ENCODE data around the gene NFKB1. TPM values are rescaled to one million over a fixed set of nuclear protein-coding genes. Genes with fewer than 3 reads are reported as not detected.

Gene NFKB1
- total and polyA plus RNA-seq, 2 donors (not counting 1 experiment from before 2014, with no cell fraction given), result 20.9 to 32.5 TPM

- Histone ChIP-seq H3K4me3 (replicated peaks in 1 of 4; ENCODE audit: control extremely low read depth in 1 of 4, insufficient read depth in 1 of 4, low read depth in 3 of 4, low read length in 4 of 4) (no peak overlapping the region), H3K27ac (ENCODE audit: insufficient read depth, low read length) (no peak overlapping the region), H3K4me2 (ENCODE audit: extremely low read depth, insufficient read depth, low read length) (no peak overlapping the region), H3K9me3 (ENCODE audit: control insufficient read depth, insufficient read depth, low read depth, low read length) (no peaks in the 10 kb centered on the region), H2AFZ (ENCODE audit: low read length) (no peak overlapping the region), H3K79me2 (ENCODE audit: control insufficient read depth, insufficient read depth, low read length) (no peaks in the 10 kb centered on the region), H3K4me1 (ENCODE audit: control insufficient read depth, extremely low read depth, insufficient read depth, low read length) (no peaks in the 10 kb centered on the region), H3K36me3 (ENCODE audit: control insufficient read depth, insufficient read depth, low read length) (peaks cover 2% of the 10 kb centered on the region), H3K27me3 (ENCODE audit: control insufficient read depth, insufficient read depth, low read length) (no peaks in the 10 kb centered on the region), H3K9ac (ENCODE audit: insufficient read depth, low read length) (no peak overlapping the region), H4K20me1 (ENCODE audit: control insufficient read depth, extremely low read depth, insufficient read depth, low read length) (no peaks in the 10 kb centered on the region)
- DNase-seq (ENCODE audit: low read depth in 2 of 2), result no peak
- TF ChIP-seq, protein P1, sequence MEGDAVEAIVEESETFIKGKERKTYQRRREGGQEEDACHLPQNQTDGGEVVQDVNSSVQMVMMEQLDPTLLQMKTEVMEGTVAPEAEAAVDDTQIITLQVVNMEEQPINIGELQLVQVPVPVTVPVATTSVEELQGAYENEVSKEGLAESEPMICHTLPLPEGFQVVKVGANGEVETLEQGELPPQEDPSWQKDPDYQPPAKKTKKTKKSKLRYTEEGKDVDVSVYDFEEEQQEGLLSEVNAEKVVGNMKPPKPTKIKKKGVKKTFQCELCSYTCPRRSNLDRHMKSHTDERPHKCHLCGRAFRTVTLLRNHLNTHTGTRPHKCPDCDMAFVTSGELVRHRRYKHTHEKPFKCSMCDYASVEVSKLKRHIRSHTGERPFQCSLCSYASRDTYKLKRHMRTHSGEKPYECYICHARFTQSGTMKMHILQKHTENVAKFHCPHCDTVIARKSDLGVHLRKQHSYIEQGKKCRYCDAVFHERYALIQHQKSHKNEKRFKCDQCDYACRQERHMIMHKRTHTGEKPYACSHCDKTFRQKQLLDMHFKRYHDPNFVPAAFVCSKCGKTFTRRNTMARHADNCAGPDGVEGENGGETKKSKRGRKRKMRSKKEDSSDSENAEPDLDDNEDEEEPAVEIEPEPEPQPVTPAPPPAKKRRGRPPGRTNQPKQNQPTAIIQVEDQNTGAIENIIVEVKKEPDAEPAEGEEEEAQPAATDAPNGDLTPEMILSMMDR (conservative IDR thresholded peaks at IDR 0.05 in 1 of 2, IDR thresholded peaks at IDR 0.05 in 1 of 2; ENCODE audit: low read depth in 1 of 2, low read length in 2 of 2), result no peak
- no peak for TF ChIP-seq EZH2 (IDR thresholded peaks at IDR 0.05; ENCODE audit: low read length, missing control alignments)
Measured at GRCh38 chr4:102586644-102587021, 85.5 kb downstream of the NFKB1 start.

- no peaks in the 10 kb centered on the region for H3K9me3 ChIP-seq (ENCODE audit: control insufficient read depth, insufficient read depth, low read depth, low read length)
- no peaks in the 10 kb centered on the region for H3K36me3 ChIP-seq (ENCODE audit: control insufficient read depth, insufficient read depth, low read length)
- no peak overlapping the region for H3K27ac ChIP-seq (ENCODE audit: insufficient read depth, low read length)
- no peaks in the 10 kb centered on the region for H3K4me1 ChIP-seq (ENCODE audit: control insufficient read depth, extremely low read depth, insufficient read depth, low read length)
- DNase-seq (ENCODE audit: low read depth in 2 of 2), result no peak
- TF ChIP-seq, protein P1 (conservative IDR thresholded peaks at IDR 0.05 in 1 of 2, IDR thresholded peaks at IDR 0.05 in 1 of 2; ENCODE audit: low read depth in 1 of 2, low read length in 2 of 2), result no peak
- no peak for TF ChIP-seq EZH2 (IDR thresholded peaks at IDR 0.05; ENCODE audit: low read length, missing control alignments)
- H3K27me3 ChIP-seq (ENCODE audit: control insufficient read depth, insufficient read depth, low read length), result no peaks in the 10 kb centered on the region
- H4K20me1 ChIP-seq (ENCODE audit: control insufficient read depth, extremely low read depth, insufficient read depth, low read length), result no peaks in the 10 kb centered on the region
- H3K79me2 ChIP-seq (ENCODE audit: control insufficient read depth, insufficient read depth, low read length), result no peaks in the 10 kb centered on the region
- no peak overlapping the region for H3K4me2 ChIP-seq (ENCODE audit: extremely low read depth, insufficient read depth, low read length)
- H3K9ac ChIP-seq (ENCODE audit: insufficient read depth, low read length), result no peak overlapping the region
- H3K4me3 ChIP-seq (replicated peaks in 1 of 4; ENCODE audit: control extremely low read depth in 1 of 4, insufficient read depth in 1 of 4, low read depth in 3 of 4, low read length in 4 of 4), result no peak overlapping the region
- no peak overlapping the region for H2AFZ ChIP-seq (ENCODE audit: low read length)
Measured at GRCh38 chr4:102589743-102590142, 88.6 kb downstream of the NFKB1 start.

DNA sequence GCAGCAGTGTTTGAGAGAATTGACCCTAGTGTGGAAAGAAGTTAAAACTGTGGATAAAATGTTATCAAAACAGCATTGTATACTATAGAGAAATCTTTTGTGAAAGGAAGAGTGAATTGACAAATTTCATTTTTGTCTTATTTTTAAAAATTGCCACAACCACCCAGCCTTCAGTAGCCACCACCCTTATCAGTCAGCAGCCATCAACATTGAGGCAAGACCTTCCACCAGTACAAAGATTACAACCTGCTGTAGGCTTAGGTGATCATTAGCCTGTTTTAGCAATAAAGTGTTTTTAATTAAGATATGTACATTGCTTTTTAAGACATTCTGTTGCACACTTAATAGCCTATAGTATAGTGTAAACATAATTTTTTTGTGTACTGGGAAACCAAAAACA, 91.1 kb downstream of the NFKB1 start:
- Histone ChIP-seq H4K20me1 (ENCODE audit: control insufficient read depth, extremely low read depth, insufficient read depth, low read length) (no peaks in the 10 kb centered on the region), H3K79me2 (ENCODE audit: control insufficient read depth, insufficient read depth, low read length) (no peaks in the 10 kb centered on the region), H3K4me3 (replicated peaks in 1 of 4; ENCODE audit: control extremely low read depth in 1 of 4, insufficient read depth in 1 of 4, low read depth in 3 of 4, low read length in 4 of 4) (no peak overlapping the region), H3K4me2 (ENCODE audit: extremely low read depth, insufficient read depth, low read length) (no peak overlapping the region), H3K9ac (ENCODE audit: insufficient read depth, low read length) (no peak overlapping the region), H3K27ac (ENCODE audit: insufficient read depth, low read length) (no peak overlapping the region), H3K36me3 (ENCODE audit: control insufficient read depth, insufficient read depth, low read length) (peaks cover 2% of the 10 kb centered on the region), H3K27me3 (ENCODE audit: control insufficient read depth, insufficient read depth, low read length) (no peaks in the 10 kb centered on the region), H2AFZ (ENCODE audit: low read length) (no peak overlapping the region), H3K4me1 (ENCODE audit: control insufficient read depth, extremely low read depth, insufficient read depth, low read length) (no peaks in the 10 kb centered on the region), H3K9me3 (ENCODE audit: control insufficient read depth, insufficient read depth, low read depth, low read length) (no peaks in the 10 kb centered on the region)
- TF ChIP-seq, protein P1 (conservative IDR thresholded peaks at IDR 0.05 in 1 of 2, IDR thresholded peaks at IDR 0.05 in 1 of 2; ENCODE audit: low read depth in 1 of 2, low read length in 2 of 2), result no peak
- no peak for TF ChIP-seq EZH2 (IDR thresholded peaks at IDR 0.05; ENCODE audit: low read length, missing control alignments)
- DNase-seq (ENCODE audit: low read depth in 2 of 2), result no peak
